Motor neuron (in vitro differentiated cells): ENCODE results near the gene LONRF3. TPM values are rescaled to one million over a fixed set of nuclear protein-coding genes. Genes with fewer than 3 reads are reported as not detected.
"Not testable (repeated sequence)": the region's sequence is repeated elsewhere in the genome, so short reads cannot be mapped to it uniquely, and the experiment has no call there.

Source experiments
- ATAC-seq, 8 experiments: fragments of 200-7000 bp; cut with Tn5 transposase; replicated peaks in 6 of 8; 2 replicates each; pipeline ENCODE4 v1.8.0; 2021; ENCODE audit warnings: mild to moderate bottlenecking in 8 of 8, moderate library complexity in 8 of 8
- H3K27ac ChIP-seq, 2 donors: fragments of 250-450 bp; sonication (Bioruptor Pico); 2 replicates each; pipeline ENCODE4 v1.9.0; 2021; ENCODE audit warnings: antibody characterized with exemption in 2 of 2, mild to moderate bottlenecking in 2 of 2, moderate library complexity in 1 of 2
- H3K4me1 ChIP-seq, 2 donors: fragments of 250-450 bp; sonication (Bioruptor Pico); replicated peaks in 1 of 2; 2 replicates each; pipeline ENCODE4 v1.6.1; 2021; ENCODE audit warnings: antibody characterized with exemption in 2 of 2, mild to moderate bottlenecking in 2 of 2, moderate library complexity in 1 of 2
- H3K4me3 ChIP-seq, 5 donors: fragments of 250-450 bp; sonication (Bioruptor Pico); 2 replicates each; pipeline ENCODE4 v1.9.0; 2021; ENCODE audit warnings: antibody characterized with exemption in 5 of 5, mild to moderate bottlenecking in 5 of 5, moderate library complexity in 4 of 5
- WGBS, 10 experiments: fragments of 450-650 bp; shearing (Covaris generic); methylation state at CpG; one replicate each; pipeline ENCODE4 v1.0.0; 2022; 5-methylcytosine and 5-hydroxymethylcytosine counted together
- in situ Hi-C, 9 experiments: fragments of 400-800 bp; cut with MboI; loops; one replicate each; pipeline ENCODE4 v1.15.0; 2021; ENCODE audit warnings: low sequenced_read_pairs in 9 of 9, low pct_unique_long_range_greater_than_20kb in 2 of 9; ENCODE audit not compliant: unreplicated experiment in 9 of 9
- total RNA-seq, 8 experiments: library from RNA; unstranded; fragments of 300-600 nt; gene quantifications; 2 replicates each; pipeline versions ENCODE4 v1.2.3 to v1.2.4, GENCODE V29; 2022

LONRF3 gene
- total RNA-seq, 8 experiments from 2014 or later: 0.22 to 4.8 (median 1.4) TPM; not detected in 1

DNA sequence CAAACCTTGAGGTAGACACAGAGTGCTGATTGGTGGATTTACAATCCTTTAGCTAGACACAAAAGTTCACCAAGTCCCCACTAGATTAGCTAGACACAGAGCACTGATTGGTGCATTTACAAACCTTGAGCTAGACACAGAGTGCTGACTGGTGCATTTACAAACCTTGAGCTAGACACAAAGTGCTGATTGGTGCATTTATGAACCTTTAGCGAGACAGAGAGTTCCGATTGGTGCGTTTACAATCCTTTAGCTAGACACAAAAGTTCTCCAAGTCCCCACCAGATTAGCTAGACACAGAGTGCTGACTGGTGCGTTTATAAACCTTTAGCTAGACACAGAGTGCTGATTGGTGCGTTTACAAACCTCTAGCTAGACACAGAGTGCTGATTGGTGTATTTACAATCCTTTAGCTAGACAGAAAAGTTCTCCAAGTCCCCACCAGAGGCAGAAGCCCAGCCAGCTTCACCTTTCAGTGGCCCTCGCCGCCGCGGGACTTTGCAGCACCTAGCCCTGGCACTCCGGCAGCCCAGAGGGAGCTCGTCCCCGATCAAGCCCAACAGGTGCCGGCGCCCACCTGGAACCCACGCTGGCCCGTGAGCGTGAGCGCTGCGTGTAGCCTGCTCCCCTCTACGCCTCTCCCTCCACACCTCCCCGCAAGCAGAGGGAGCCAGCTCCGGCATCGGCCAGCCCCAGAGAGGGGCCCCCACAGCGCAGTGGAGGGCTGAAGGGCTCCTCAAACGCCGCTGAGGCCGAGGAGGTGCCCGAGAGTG is 53.7 kb downstream of the LONRF3 start:
- H3K27ac ChIP-seq, ATAC-seq, in situ Hi-C loops: not testable (repeated sequence)

DNA sequence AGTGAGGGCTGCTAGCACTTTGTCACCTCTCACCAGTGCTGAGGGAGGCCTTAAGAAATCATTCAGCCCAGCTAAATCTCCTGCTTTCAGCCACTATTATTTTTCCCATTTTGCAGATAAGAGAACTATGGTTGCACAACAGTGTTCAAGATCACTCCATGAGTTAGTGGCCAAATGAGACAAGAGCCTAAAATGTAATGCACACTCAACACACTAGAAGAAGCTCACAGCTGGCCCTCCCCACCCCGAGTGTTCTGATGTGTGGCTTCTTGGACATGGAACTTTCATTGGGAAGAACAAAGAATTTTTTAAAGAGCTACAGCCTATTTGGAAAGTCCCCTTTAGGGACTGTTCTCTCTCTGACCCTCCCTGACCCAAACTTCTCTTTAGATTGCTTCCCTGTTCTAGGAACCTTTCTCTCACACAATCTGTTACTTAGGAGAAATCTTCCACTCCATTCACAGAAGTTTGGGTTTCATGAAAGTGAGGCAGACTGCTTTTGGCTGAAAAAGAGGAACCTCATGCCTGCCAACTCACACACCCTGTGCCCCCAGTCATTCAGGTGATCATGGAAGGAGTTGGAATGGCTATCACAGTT is 54.4 kb downstream of the LONRF3 start:
- H3K27ac ChIP-seq: no peak overlapping the region
- in situ Hi-C loops: no loop called here
- no peaks in the 10 kb centered on the region for H3K4me1 ChIP-seq
- no peak for ATAC-seq
- H3K4me3 ChIP-seq: no peak overlapping the region
- WGBS, 10 experiments: 40% methylated on average over 1 of the region's 1 CpG; no CpG with 5 or more reads in 9 of the 10 experiments

More for the DNA sequence above, 53.7 kb downstream of the LONRF3 start:
- not testable (repeated sequence) for H3K4me1 ChIP-seq, H3K4me3 ChIP-seq
- WGBS, 10 experiments: 34 to 73% methylated on average over 6 to 10 of the region's 28 CpGs; no CpG with 5 or more reads in 8 of the 10 experiments

DNA sequence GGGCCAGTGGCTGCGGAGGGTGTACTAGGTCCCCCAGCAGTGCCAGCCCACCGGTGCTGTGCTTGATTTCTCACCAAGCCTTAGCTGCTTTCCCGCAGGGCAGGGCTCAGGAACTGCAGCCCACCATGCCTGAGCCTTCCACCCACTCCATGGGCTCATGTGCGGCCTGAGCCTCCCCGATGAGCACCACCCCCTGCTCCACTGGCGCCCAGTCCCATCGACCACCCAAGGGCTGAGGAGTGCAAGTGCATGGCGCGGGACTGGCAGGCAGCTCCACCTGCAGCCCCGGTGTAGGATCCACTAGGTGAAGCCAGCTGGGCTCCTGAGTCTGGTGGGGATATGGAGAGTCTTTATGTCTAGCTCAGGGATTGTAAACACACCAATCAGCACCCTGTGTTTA is 55.2 kb downstream of the LONRF3 start:
- in situ Hi-C loops: not testable (repeated sequence)

GRCh38 chrX:119030990-119031389 is 56.6 kb downstream of the LONRF3 start:
- Histone ChIP-seq H3K27ac (no peak overlapping the region), H3K4me3 (no peak overlapping the region), H3K4me1 (no peaks in the 10 kb centered on the region)
- no peak for ATAC-seq
- in situ Hi-C loops: no loop called here

More for the DNA sequence above, 55.2 kb downstream of the LONRF3 start:
- ATAC-seq, H3K4me3 ChIP-seq, H3K4me1 ChIP-seq, H3K27ac ChIP-seq: not testable (repeated sequence)
- no CpG with 5 or more reads among the region's 10 CpGs for WGBS, 10 experiments

GRCh38 chrX:119036107-119037029 is 62.0 kb downstream of the LONRF3 start:
- WGBS, 10 experiments: 70 to 100% (median 83%) methylated on average over 1 to 4 of the region's 4 CpGs; no CpG with 5 or more reads in 3 of the 10 experiments
- in situ Hi-C loops: no loop called here
- no peak overlapping the region for H3K27ac ChIP-seq

GRCh38 chrX:119040432-119040831 is 66.0 kb downstream of the LONRF3 start:
- 40 to 83% (median 54%) methylated on average over 1 to 5 of the region's 6 CpGs; no CpG with 5 or more reads in 7 of the 10 experiments for WGBS, 10 experiments
- Histone ChIP-seq H3K4me1 (no peaks in the 10 kb centered on the region), H3K27ac (no peak overlapping the region), H3K4me3 (no peak overlapping the region)
- in situ Hi-C loops: no loop called here
- no peak for ATAC-seq

More at GRCh38 chrX:119036107-119037029, 62.0 kb downstream of the LONRF3 start:
- H3K4me3 ChIP-seq: no peak overlapping the region
- ATAC-seq: peak in 2 of 8 experiments; percentile 38 to 62
- H3K4me1 ChIP-seq: no peaks in the 10 kb centered on the region

DNA sequence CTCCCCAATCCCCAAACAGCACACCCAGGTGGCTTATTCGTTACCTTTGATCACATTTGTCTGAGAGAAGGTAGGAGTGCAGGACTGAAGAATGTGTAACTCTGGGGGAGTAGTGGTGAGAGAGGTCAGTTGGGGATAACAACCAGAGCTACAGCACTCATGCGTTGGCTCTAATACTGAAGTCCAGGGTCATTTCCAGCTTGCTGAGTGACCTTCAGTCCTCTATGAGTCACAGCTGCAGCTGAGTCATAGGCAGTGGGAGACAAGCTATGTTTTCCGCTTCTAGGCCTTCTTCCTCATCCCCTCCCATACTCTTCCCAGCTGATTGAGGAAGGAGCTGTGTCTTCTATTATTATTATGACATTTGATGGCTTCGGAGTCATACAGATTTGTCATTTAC is 66.8 kb downstream of the LONRF3 start:
- H3K4me1 ChIP-seq: no peaks in the 10 kb centered on the region
- WGBS, 10 experiments: 0 to 100% (median 49%) methylated on average over 1 to 2 of the region's 4 CpGs; no CpG with 5 or more reads in 7 of the 10 experiments
- H3K4me3 ChIP-seq: no peak overlapping the region
- no peak overlapping the region for H3K27ac ChIP-seq
- ATAC-seq: peak in 7 of 8 experiments; percentile 63 to 90 (median 81)
- in situ Hi-C loops: no loop called here

GRCh38 chrX:119042040-119042439 is 67.6 kb downstream of the LONRF3 start:
- no peak overlapping the region for H3K27ac ChIP-seq
- no peaks in the 10 kb centered on the region for H3K4me1 ChIP-seq
- no peak overlapping the region for H3K4me3 ChIP-seq
- WGBS, 10 experiments: 53 to 100% methylated on average over 1 to 3 of the region's 3 CpGs; no CpG with 5 or more reads in 8 of the 10 experiments
- no peak for ATAC-seq
- in situ Hi-C loops: no loop called here

DNA sequence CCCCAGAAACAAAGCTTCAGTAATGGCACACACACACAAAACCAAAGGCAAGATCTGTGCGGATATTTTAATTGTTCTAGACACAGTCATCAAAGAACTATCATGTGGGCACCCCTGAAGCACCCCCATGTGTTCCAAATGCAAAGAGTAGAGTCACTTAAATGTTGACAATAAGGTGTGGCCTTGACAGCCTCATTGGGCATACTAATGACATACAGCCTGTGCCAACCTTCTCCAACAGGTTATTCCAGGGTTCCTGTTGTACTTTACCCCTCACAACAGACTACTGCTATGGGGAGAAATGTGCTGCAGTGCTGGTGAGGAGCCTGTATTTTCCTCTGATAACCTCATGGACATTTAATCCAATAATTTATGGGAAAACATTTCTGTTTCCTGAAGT is 68.6 kb downstream of the LONRF3 start:
- H3K27ac ChIP-seq: no peak overlapping the region
- H3K4me3 ChIP-seq: no peak overlapping the region
- no peaks in the 10 kb centered on the region for H3K4me1 ChIP-seq
- no peak for ATAC-seq
- in situ Hi-C loops: no loop called here
- 27 to 100% methylated on average over 1 of the region's 1 CpG; no CpG with 5 or more reads in 8 of the 10 experiments for WGBS, 10 experiments

GRCh38 chrX:119045884-119046283 is 71.5 kb downstream of the LONRF3 start:
- no peaks in the 10 kb centered on the region for H3K4me1 ChIP-seq
- H3K4me3 ChIP-seq: no peak overlapping the region
- in situ Hi-C loops: no loop called here
- no peak for ATAC-seq
- H3K27ac ChIP-seq: no peak overlapping the region
- 21 to 82% (median 70%) methylated on average over 1 to 2 of the region's 2 CpGs; no CpG with 5 or more reads in 5 of the 10 experiments for WGBS, 10 experiments

DNA sequence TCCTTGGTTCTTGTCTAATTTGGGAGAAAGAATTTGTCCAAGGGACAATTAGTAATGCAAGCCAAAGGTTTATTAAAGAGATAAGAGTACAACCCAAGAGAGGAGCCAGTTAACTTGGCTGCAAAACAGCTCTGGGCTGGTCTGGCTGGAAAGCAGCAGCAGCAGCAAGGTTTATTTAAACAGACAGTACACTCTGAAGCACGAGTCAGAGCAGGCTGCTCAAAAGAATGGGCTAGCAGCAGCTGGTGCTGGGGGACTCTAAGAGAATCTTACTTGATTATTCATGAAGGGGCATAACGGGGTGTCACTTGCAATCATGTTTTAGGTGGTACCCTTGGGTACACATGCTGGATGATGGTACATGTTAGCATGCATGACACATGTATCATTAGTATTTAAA is 81.3 kb downstream of the LONRF3 start:
- H3K4me1 ChIP-seq: peaks cover 0 to 4% of the 10 kb centered on the region in 2 donors
- no peak overlapping the region for H3K4me3 ChIP-seq
- no peak overlapping the region for H3K27ac ChIP-seq
- peak in 5 of 8 experiments; percentile 49 to 72 (median 56) for ATAC-seq
- in situ Hi-C loops: loop anchor here in 1 of 9 experiments (25.0 kb wide), 1 partner anchor 193 kb away; no protein-coding TSS in a partner anchor
- WGBS, 10 experiments: 17 to 60% (median 60%) methylated on average over 1 of the region's 2 CpGs; no CpG with 5 or more reads in 7 of the 10 experiments

GRCh38 chrX:119062750-119063374 is 88.4 kb downstream of the LONRF3 start:
- WGBS, 10 experiments: 0 to 86% (median 55%) methylated on average over 1 to 4 of the region's 6 CpGs; no CpG with 5 or more reads in 7 of the 10 experiments
- no peak overlapping the region for H3K27ac ChIP-seq
- in situ Hi-C loops: loop anchor here in 1 of 9 experiments (25.0 kb wide), 1 partner anchor 201 kb away; no protein-coding TSS in a partner anchor
- no peaks in the 10 kb centered on the region for H3K4me1 ChIP-seq
- ATAC-seq: no peak
- no peak overlapping the region for H3K4me3 ChIP-seq
